Suppressor macrophage (primary cell): ENCODE results near the gene FXR1.

Experiments
- DNase-seq, 4 experiments: peaks; one replicate each; pipeline ENCODE4 v3.0.0-alpha.2; 2020 to 2022

The FXR1 gene

GRCh38 chr3:181008796-181009195 lies 96.3 kb downstream of the FXR1 start:
- DNase-seq: no peak

DNA sequence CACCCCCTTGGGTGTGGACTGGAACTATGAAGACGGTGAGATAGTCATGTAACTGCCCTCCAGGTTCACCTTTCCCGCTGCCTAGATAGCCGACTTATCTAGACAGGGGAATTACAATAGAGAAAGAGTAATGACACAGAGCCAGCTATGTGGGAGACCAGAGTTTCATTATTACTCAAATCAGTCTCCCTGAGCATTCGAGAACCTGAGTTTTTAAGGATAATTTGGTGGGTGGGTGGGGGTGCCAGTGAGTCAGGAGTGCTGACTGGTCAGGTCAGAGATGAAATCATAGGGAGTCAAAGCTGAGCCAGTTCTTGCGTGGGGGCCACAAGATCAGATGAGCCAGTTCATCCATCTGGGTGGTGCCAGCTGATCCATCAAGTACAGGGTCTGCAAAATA lies 96.8 kb downstream of the FXR1 start:
- DNase-seq: no peak

DNA sequence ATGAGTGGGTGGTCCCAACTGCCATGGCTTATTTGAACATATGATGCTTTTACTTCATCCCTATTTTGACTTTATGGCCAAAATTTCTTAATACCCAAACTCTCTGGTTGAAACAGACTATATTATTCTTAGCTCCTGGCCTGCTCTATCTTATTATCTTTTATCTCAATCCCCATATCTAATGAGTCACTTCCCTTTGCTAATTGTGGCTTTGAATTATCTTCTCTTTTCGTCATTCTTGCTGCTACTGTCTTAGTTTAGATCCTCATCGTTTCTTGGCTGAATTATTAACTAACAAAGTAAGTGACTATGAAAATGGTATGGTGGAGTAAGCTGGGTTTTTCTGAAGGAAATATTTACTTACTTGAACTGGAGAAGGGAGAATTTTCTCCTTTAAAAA lies 105.2 kb downstream of the FXR1 start:
- no peak for DNase-seq

DNA sequence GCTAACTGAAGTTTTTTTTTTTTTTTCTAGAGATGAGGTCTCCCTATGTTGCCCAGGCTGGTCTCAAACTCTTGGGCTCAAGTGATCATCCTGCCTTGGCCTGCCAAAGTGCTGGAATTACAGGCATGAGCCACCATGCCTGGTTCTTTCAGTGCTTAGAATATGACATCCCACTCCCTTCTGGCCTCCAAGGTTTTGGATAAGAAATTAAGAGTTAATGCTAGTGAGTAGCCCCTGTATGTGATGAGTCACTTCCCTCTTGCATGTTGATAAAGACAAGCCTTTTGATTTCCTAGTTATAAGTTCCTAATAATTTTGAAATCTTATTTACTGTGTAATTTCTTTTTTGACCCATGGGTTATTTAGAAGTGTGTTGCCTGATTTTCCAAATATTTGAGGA lies 112.7 kb downstream of the FXR1 start:
- no peak for DNase-seq

DNA sequence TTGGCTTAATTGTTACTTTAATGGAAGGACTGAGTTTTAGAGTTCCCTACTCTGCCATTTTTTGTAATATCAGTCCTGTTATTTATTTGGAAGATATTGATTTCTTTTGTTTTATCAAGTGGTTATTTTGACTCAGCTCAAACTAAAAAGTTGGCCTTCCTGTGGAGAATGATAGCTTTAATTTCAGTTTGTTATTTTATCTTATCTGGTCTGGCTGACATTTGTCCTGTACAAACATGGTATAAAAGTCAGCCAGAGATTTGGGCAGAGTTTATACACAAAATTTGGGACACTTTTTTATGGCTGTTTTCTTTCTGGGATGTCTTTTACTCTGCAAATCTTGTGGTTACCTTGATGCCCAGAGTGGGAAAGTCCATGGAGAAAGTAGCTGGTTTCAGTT lies 118.5 kb downstream of the FXR1 start:
- no peak for DNase-seq
